Aorta (tissue), 5 donors: ENCODE results near the gene DNAH2. TPM values are rescaled to one million over a fixed set of nuclear protein-coding genes. Genes with fewer than 3 reads are reported as not detected.

Source experiments
- ATAC-seq: fragments of 200-7000 bp; cut with Tn5 transposase; one replicate; pipeline ENCODE4 v1.9.1; 2022; ENCODE audit warnings: moderate library complexity; ENCODE audit not compliant: low FRiP score
- DNase-seq, 2 donors: peaks; one replicate each; pipeline ENCODE4 v3.0.0-alpha.2; 2020
- H3K27ac ChIP-seq, 2 donors: one replicate each; pipeline ENCODE4 v1.5.1; 2013; ENCODE audit warnings: low read length in 2 of 2, mild to moderate bottlenecking in 2 of 2, moderate library complexity in 2 of 2, control low read depth in 1 of 2, inconsistent platforms in 1 of 2, low read depth in 1 of 2
- H3K27me3 ChIP-seq, 2 donors: one replicate each; pipeline ENCODE4 v1.6.1; 2013; ENCODE audit warnings: control low read depth in 1 of 2, low read length in 1 of 2, mild to moderate bottlenecking in 1 of 2, moderate library complexity in 1 of 2; ENCODE audit not compliant: insufficient read depth in 2 of 2, control insufficient read depth in 1 of 2
- H3K36me3 ChIP-seq, 2 donors: one replicate each; pipeline ENCODE4 v1.6.1; 2013; ENCODE audit warnings: control low read depth in 1 of 2, low read length in 1 of 2, mild to moderate bottlenecking in 1 of 2; ENCODE audit not compliant: insufficient read depth in 2 of 2, control insufficient read depth in 1 of 2
- H3K4me1 ChIP-seq, 2 donors: one replicate each; pipeline ENCODE4 v1.6.1; 2013; ENCODE audit warnings: low read length in 2 of 2, control low read depth in 1 of 2, mild to moderate bottlenecking in 1 of 2, moderate library complexity in 1 of 2; ENCODE audit not compliant: insufficient read depth in 2 of 2, control insufficient read depth in 1 of 2
- H3K4me3 ChIP-seq, 2 donors: one replicate each; pipeline ENCODE4 v1.5.1; 2013; ENCODE audit warnings: low read length in 2 of 2, control low read depth in 1 of 2, mild to moderate bottlenecking in 1 of 2
- H3K9me3 ChIP-seq: one replicate; pipeline ENCODE4 v1.6.1; 2013; ENCODE audit warnings: mild to moderate bottlenecking, low read length; ENCODE audit not compliant: control insufficient read depth
- WGBS, 2 donors: extraction: QIAGEN DNeasy Blood & Tissue Kit; methylation state at CpG; one replicate each; pipeline ENCODE4 v1.1.7; 2013; 5-methylcytosine and 5-hydroxymethylcytosine counted together
- intact Hi-C, 2 donors: fragments of 100-400 bp; cut with DNase I; formaldehyde crosslinking; loops; one replicate each; pipeline versions ENCODE4 v1.14.2 to v1.15.0; 2022
- polyA plus RNA-seq, 2 donors: library from polyadenylated mRNA; stranded (reverse); fragments of 200-250 nt; gene quantifications; one replicate each; pipeline ENCODE4 v1.2.3, GENCODE V29; 2013
- total RNA-seq, 2 donors: library from RNA; stranded (reverse); fragmentation: NEBNext Ultra II Directional; extraction: Animal tissue kit (Norgen Biotek cat#: 25700); gene quantifications; one replicate each; pipeline ENCODE4 v1.2.1, GENCODE V29; 2021
- donor health status: healthy with polysubstance abuse.
- donor health status: Bipolar disorder and iron deficiency.
- donor health status: DM: no; HTN: no; CAD: no.
- donor health status: DM: no; HTN: no; CAD: no.
- donor health status: DM: yes; HTN: yes; CAD: no.

The DNAH2 gene
- total and polyA plus RNA-seq, 4 donors = 0.08 to 1.6 (median 0.16) TPM; not detected in 1

GRCh38 chr17:7701681-7702080 is 15.9 kb upstream of the DNAH2 start:
- Histone ChIP-seq H3K4me1 (no peaks in the 10 kb centered on the region), H3K36me3 (peaks cover 0 to 5% of the 10 kb centered on the region in 2 donors), H3K9me3 (no peaks in the 10 kb centered on the region), H3K4me3 (no peak overlapping the region), H3K27ac (no peak overlapping the region), H3K27me3 (no peaks in the 10 kb centered on the region)
- ATAC-seq (no peak), DNase-seq (no peak)
- intact Hi-C loops = no loop called here
- 95 to 96% methylated on average over 14 of the region's 14 CpGs for WGBS, 2 donors

DNA sequence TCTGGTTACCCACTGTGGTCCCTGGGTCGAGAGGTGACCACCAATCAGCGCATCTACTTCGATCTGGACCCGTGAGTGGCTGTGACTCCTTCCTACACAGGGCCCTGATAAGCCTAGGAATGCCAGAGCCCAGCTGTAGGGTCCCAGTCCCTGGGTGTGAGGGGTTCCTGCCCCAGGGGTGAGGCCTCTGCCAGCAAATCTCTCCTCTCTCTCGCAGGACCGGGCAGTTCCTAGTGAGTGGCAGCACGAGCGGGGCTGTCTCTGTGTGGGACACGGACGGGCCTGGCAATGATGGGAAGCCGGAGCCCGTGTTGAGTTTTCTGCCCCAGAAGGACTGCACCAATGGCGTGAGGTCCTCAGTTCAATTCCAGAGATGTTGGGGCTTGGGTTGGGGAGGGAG is 14.8 kb upstream of the DNAH2 start:
- peak; percentile 24 for ATAC-seq
- Histone ChIP-seq H3K4me3 (no peak overlapping the region), H3K27ac (no peak overlapping the region), H3K36me3 (peaks cover 0 to 5% of the 10 kb centered on the region in 2 donors), H3K27me3 (no peaks in the 10 kb centered on the region), H3K9me3 (no peaks in the 10 kb centered on the region), H3K4me1 (no peaks in the 10 kb centered on the region)
- peak in 1 of 2 donors; percentile 19 for DNase-seq
- WGBS, 2 donors = 93 to 94% methylated on average over 13 of the region's 13 CpGs
- intact Hi-C loops = no loop called here

DNA sequence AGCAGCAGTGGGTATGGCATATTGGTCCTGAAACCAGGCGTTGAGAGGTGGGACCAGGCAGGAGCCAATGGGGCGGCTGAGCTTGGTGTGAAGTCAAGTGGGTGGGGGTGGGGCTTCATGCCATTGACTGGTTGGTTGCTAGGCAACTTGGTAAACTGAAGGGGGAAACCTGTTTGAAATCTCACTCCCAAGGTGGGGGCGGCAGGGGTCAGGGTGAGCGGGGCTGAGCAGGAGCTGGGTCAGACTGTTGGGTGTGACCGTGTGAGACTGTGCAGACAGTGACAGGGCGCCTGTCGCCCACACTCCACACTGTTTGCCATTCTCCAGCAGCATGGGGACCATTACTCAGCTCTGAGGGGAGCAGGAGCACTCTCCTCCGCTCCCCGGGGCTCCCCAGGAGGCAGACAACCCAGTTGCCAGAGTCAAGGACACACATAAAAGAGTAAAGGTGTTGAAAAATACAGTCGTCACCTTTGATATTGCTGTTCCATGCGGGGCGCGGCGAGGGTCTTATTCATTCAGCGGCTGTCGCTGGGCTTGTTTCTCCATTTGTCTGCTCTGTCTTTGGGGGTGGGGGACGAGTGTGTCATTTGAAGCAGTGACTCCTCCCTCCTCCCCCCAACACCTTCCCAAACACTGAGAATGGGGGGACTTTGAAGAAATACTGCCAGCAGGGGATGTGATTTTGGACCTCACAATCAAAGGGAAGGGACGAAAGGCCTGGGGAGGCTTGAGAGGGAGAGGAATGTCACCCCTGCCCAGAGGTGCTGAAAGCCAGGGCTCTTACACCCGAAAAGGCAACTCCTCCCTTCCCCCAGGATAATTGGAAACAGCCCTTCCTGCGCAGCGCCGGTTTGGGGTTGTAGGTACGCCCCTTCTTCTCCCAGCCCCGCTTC is 13.7 kb upstream of the DNAH2 start:
- H3K4me3 ChIP-seq = no peak overlapping the region
- no peaks in the 10 kb centered on the region for H3K9me3 ChIP-seq
- intact Hi-C loops = no loop called here
- no peaks in the 10 kb centered on the region for H3K4me1 ChIP-seq
- WGBS, 2 donors = 20 to 24% methylated on average over 24 of the region's 24 CpGs
- ATAC-seq (peak; percentile 8), DNase-seq (peak in 1 of 2 donors; percentile 38)
- H3K27ac ChIP-seq = no peak overlapping the region
- H3K27me3 ChIP-seq = no peaks in the 10 kb centered on the region
- peaks cover 0 to 5% of the 10 kb centered on the region in 2 donors for H3K36me3 ChIP-seq

DNA sequence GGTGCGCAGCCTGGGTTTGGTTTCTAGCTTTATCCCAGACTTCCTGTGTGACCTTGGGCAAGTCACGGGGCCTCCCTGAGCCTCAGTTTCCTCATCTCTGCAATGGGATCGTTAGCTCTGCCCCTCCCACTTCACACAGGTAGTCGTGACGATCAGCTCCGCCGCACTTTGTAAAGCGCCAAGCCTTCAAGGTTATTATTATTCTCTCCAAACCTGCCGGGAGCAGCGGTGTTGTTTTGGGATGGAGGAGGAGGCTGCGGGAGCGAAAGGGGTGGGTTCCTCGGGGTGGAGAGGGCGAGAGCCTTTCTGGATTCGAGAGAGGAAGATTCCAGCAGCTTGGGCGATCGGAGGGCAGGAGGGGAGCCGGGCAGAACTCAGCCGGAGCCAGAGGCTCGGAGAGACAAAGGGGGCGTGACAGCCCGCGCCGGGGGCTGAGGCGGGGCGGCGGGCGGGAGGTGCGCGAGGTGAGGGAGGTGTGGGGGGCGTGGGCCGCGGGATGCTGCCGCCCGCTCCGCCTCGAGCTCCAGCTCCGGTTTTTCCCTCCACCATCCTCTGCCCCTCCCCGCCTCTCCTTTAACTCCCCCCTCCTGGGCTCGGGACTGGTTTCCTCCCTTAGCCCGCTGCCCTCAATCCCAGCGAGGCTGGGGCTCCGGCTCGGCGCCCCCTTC is 12.8 kb upstream of the DNAH2 start, which contains the start of gene EFNB3:
Gene EFNB3 (plus strand): TSS at position 602 of the 668 bp plus-strand sequence. CDS start 397 bp downstream, outside the sequence.
- ATAC-seq = peak; percentile 34
- 0 to 1% methylated on average over 32 to 45 of the region's 45 CpGs for WGBS, 2 donors
- H3K27me3 ChIP-seq = no peaks in the 10 kb centered on the region
- intact Hi-C loops = no loop called here
- DNase-seq = peak in 1 of 2 donors; percentile 42
- H3K4me1 ChIP-seq = no peaks in the 10 kb centered on the region
- H3K36me3 ChIP-seq = peaks cover 0 to 5% of the 10 kb centered on the region in 2 donors
- no peak within 1 kb of the TSS for H3K4me3 ChIP-seq
- H3K27ac ChIP-seq = no peak within 1 kb of the TSS
- H3K9me3 ChIP-seq = no peaks in the 10 kb centered on the region

- H3K27me3 ChIP-seq = no peaks in the 10 kb centered on the region
- peak in 1 of 2 donors; percentile 45 for DNase-seq
These were observed 12.0 kb upstream of the DNAH2 start for GRCh38 chr17:7705269-7706255.

DNA sequence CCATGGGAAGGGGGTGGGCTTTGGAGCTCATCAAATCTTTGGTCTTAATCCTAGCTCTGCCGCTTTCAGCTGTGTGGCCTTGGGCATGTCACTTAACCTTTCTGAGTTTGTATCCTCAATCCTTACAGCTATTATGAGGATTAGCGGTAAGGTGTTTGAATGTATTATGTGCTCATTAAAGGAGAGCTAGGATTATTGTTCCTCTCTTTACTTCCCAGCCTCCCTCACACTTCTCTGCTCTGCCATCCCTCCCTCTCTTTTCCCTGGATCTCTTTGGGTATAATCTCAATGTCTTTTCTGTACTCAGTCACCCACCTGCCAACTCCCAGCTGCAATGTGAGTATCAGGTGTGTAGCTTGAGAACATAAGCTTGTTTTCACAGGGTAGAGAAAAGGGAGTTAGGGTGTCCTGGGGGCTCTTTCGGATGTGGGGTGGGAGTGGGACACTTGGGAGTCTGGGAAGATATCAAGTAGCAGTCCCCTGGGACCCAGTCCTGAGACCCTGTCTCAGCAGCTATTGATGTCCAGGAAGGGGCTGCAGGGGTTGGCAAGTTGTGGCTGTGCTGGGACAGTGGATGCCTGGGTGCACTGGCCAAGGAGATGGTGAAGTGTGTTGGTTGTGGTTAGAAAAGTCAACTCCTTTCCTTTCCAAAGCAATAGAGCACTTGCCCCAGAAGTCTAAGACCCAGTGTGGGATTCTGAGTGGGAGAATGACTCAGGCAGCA is 10.8 kb upstream of the DNAH2 start:
- intact Hi-C loops = no loop called here
- Histone ChIP-seq H3K27me3 (no peaks in the 10 kb centered on the region), H3K9me3 (no peaks in the 10 kb centered on the region), H3K27ac (no peak overlapping the region), H3K36me3 (peaks cover 0 to under 1% of the 10 kb centered on the region in 2 donors), H3K4me1 (no peaks in the 10 kb centered on the region), H3K4me3 (no peak overlapping the region)
- ATAC-seq (no peak), DNase-seq (peak; percentile 19 to 28)
- WGBS, 2 donors = 92 to 97% methylated on average over 3 of the region's 3 CpGs

More at GRCh38 chr17:7705269-7706255, 12.0 kb upstream of the DNAH2 start:
- peaks cover 0 to 5% of the 10 kb centered on the region in 2 donors for H3K36me3 ChIP-seq
- no peaks in the 10 kb centered on the region for H3K9me3 ChIP-seq
- intact Hi-C loops = no loop called here
- WGBS, 2 donors = 8 to 11% methylated on average over 45 to 50 of the region's 50 CpGs
- H3K27ac ChIP-seq = no peak overlapping the region
- no peaks in the 10 kb centered on the region for H3K4me1 ChIP-seq
- H3K4me3 ChIP-seq = no peak overlapping the region
- no peak for ATAC-seq

DNA sequence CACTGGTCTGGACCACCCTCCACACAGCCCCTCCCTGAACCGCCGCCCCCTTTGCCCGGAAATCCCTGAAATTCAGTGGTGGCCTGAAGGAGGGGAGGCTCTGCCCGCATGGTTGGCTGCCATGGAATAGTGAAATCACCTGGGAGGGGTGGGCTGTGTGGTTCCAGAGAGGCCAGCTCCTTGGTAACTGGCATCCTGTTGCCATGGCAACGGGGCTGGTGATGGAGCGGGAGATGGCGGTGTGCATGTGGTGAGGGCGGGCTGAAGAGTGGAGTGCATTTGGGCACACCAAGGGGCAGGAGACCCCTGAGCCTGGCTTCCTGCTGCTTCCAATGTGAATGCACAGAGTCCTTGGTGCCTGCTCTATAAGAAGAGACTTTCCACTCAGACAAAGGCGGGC is 10.1 kb upstream of the DNAH2 start:
- intact Hi-C loops = no loop called here
- H3K27ac ChIP-seq = no peak overlapping the region
- no peaks in the 10 kb centered on the region for H3K9me3 ChIP-seq
- no peak overlapping the region for H3K4me3 ChIP-seq
- H3K4me1 ChIP-seq = no peaks in the 10 kb centered on the region
- DNase-seq (peak; percentile 28 to 47), ATAC-seq (no peak)
- WGBS, 2 donors = 84% methylated on average over 9 of the region's 9 CpGs
- no peaks in the 10 kb centered on the region for H3K36me3 ChIP-seq
- no peaks in the 10 kb centered on the region for H3K27me3 ChIP-seq
